Subcutaneous preadipocyte (primary cell): ENCODE measurements around the gene STRBP. TPM values are rescaled to one million over a fixed set of nuclear protein-coding genes. Genes with fewer than 3 reads are reported as not detected.

Experiments
- total RNA-seq: library from RNA; depleted of rRNA; stranded (reverse); fragments of >200 nt; gene quantifications from 2 replicates; pipeline ENCODE4 v1.2.3, GENCODE V29; 2012

STRBP gene
- total RNA-seq = 2.2 and 2.9 TPM in 2 replicates

GRCh38 chr9:123268465-123269259, at the start of gene STRBP:
STRBP (minus strand) TSS chr9:123268586; CDS start chr9:123184134, 84,452 bp downstream.

Other genes with a start within 250 kb of the STRBP start
- 0.73 and 2.2 TPM in 2 replicates for gene GPR21, start 234.9 kb downstream of the STRBP start, total RNA-seq
- gene CRB2, start 87.6 kb upstream of the STRBP start, total RNA-seq = under 0.01 TPM in 1 of 2 replicates, not detected in the other